Measurements from ENCODE around the gene NELFA.

The NELFA gene

DNA sequence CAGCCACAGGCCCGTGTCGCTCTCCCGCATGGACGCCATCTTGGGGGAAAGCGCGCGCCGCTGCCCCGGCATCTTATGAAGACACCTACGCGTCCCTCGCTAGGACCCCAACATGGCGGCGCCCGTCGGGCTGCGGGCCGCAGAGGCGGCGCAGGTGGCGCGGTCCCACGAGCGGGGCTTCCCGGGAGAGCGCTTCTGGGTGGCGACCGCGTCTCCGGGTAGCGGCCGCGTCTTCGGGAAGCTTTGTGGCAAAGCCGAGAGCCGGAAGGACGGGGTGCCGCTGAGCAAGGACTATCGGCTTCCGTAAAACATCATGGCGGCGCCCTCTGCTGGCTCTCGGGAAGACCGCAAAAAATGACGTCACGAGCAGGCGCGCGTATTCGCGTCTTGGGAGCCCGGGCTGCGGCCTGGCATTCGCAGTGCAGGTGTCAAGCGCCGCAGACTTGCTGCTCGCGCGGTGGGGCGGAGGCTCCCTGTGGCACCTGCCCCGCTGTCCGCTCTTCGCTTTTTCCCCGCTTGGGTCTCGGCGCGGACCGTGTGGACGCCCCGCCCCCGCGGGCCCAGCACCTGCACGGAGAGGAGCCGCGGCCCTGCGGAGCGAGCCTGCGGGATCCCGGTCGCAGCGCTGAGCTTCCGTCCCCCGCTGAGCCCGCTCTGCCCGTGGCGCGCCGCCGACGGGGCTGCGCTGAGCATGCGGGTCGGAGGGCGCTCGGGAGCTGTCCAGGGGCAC, at the start of gene NELFA:
NELFA (minus strand) TSS at position 54 of the 730 bp plus-strand sequence; CDS start at position 39, 15 bp downstream.
- DNase-seq = peak; percentile 94

DNA sequence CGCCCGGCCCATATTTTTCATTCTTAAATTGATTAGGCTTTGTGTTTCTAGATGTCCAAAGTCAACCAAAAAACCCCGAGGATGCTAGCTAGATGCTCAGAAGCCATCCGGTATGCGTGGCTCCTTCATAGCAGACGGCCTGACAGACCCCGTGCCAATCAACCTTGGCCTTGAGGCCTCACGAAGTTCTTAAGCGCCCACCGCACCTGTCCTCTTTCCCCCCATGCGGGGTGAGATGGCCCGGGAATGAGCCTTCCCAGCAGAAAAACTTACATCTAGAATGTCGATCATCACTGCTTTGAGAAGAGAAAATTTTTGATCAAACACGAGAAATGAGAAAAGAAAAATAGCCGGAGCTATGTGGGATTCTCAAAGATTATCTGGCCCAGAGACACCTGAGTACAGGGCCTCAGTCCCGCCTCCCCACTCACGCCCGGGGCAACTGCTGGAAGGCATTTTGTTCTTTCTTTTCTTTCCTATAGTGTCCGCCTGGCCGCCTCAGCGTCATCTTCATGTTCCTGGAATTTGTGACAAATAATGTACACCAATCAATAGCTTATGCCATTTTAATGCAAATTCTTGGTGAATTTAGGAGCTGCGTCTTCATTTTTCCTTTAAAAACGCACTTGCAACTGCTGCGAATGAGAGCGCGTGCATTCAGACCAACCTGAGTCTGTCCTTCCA, 48.8 kb upstream of the NELFA start:
- DNase-seq = no peak

DNA sequence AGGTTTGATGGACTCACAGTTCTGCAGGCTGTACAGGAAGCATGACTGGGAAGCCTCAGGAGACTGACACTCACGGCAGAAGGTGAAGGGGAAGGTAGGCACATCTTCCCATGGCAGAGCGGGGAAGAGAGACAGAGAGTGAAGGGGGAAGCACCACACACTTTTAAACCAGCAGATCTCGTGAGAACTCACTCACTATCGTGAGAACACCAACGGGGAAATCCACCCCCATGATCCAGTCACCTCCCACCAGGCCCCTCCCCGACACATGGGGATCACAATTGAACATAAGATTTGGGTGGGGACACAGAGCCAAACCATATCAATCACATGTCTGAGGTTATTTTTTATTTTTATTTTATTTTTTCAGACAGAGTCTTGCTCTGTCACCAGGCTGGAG, 45.4 kb upstream of the NELFA start:
- DNase-seq = no peak

DNA sequence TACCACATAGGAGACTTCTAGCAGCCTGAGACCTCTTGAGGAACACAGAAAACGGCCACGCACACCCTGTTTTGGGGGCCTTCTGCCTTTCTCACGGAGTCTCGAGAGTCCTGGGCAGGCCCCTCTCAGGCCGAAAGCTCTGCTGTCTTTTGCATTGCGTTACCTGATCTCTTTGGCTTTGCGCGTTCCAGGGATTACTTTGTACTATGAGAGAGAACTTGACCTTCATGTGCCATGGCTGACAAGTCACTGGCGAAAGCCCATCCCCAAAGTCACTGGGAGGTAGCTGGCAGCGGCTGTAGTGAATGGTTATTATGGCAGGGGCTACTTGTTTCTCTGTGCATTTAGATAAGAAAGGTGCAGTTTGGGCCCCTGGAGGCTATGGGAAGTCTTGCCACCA, 42.3 kb upstream of the NELFA start:
- DNase-seq = no peak

DNA sequence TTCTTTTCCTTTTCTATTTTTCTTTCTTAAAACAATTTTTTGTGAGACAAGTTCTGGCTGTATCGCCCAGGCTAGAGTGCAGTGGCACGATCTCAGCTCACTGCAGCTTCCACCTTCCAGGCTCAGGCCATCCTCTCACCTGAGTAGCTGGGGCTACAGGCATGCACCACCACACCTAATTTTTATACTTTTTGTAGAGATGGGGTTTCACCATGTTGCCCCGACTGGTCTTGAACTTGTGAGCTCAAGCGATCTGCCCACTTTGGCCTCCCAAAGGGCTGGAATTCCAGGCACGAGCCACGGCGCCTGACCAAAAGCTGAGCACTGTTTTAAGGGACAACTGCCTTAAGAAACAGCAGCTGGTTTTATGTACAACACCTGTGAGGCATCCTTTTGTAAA, 41.0 kb upstream of the NELFA start:
- no peak for DNase-seq

DNA sequence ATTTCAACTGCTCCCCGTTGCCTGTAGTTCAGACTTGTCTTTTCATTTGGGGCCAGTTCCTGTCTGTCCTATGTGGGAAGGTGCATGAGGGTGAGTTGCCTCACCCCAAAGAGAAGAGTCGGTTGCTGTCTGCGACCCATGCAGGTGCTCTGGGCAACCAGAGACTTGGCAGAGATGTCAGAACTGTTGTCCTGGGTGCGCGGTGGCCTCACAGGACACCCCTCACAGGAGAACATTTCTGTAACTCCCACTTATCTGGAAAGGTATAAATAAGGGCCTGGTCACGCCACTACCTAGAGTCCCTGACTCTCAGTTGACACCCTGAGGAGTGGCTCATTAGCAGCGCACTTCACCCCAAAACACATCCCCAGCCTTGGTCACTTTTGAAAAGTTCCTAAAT, 40.6 kb upstream of the NELFA start:
- DNase-seq = no peak

DNA sequence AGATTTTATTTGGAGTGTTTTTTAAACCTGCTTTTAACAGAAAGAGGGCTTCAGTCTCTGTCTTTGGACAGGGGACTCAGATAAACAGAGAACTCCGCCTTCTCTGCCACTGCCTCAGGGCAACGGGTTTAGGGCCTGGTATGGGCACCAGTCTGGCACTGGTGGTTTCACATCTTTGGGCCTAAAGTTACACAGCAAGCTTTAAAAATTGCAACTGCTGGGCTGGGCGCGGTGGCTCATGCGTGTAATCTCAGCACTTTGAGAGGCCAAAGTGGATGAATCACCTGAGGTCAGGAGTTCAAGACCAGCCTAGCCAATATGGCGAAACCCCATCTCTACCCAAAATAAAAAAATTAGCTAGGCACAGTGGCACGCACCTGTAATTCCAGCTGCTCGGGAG, 40.1 kb upstream of the NELFA start:
- no peak for DNase-seq

DNA sequence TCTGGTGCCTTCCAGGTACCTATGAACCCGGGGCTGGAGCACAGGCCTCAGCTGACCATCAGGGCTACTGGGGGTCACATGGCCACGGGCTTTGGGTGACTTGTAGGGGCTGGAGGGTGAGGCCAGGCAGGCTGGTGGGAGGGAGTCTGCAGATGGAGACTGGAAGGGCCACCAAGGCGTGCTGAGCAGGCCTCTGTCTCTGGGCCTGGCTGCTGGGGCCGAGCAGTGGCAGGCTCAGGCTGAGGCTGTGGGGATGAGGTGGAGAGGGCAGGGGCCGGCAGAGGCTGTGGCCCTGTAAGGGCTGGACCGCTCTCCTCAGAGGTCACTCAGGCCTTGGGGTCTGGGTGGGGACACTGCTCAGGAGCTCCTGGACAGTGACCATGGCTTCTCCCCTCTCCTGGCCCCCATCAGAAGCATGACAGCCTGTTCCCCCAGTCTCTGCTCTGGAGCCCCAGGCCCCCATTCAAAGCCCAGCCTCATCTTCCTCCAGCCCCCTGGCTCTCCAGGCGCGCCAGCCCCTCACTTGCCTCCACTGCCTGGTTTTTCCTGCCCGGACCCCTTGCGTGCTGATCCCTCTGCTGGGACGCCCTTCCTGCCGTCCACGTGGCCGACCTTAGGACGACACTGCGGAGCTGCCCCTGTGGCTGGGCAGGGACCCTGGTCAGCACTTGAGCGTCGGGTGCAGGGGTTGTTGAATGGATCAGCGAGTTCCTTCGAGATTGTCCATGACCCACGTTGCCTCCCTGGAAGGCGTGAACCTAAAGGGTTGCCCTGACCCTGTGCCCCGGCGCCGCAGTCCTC, 39.2 kb upstream of the NELFA start:
- no peak for DNase-seq

DNA sequence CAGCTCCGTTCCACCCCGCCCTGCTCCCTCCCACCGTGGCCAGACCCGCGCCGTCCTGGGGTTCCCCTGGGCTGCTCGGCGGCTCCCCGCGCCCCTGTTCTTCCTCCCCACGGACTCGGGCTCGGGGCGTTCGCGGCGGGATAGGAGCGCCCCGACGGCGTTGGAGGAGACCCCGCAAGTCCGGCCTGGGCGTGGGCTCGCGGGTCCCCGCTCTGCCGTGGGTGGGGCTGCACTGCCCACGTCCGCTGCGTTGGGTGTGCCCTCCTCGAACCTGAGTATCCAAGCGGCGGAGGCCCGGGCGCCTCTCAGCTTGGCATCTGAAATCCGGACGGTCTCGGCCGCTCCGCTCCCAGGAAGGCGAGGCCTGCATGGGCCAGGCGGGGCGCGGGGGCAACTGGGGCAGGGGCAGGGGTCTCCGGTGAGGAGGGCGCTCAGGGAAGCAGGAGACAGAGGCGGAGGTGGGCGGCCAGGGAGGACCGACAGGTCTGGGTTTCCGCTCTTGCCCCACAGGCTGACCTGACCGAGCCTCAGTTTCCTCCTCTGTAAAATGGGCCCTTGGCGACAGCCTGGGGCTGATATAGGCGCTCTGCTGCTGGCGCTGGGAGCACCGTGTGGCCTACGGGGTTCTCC, 38.4 kb upstream of the NELFA start:
- no peak for DNase-seq

DNA sequence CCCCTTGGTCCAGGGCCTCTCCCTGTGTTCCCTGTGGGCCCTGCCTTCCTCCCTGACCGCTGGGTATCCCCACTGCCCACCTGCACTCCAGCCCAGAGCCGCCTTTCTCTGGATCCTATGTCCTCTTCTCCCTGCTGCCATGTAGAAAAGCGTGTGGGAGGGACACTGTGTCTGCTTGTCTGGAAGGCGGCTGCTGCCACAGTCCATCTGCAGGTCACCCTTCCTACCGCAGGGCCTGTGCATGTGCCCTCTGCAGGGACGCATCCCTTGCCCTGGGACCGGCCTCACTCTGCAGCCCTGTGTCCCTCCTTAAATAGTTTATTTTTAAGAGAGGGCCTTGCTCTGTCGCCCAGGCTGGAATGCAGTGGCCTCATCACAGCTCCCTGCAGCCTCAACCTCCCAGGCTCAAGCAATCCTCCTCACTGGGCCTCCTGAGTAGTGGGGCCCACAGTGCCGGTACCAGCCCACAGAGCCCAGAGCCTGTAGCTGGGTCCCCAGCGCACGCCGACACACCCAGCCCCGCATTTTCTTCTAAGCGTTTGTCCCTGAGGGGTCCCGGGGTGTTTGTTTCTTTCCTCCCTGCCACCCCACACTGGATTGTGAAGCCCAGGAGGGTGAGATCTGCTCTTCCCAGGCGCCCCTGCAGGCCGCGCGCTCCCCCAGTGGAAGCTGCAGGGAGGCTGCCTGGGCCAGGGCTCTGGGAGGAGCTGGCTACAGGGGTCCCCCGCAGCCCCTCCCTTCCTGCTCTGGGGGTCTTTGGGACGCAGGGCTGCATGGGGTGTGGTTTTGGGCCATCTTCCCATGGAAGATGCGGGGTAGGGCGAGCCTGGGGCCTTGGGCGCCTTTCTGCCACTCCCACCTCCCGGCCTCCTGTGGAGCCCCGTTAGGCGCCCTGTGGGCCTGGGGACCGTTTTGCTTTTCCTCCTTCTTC, 37.5 kb upstream of the NELFA start:
- no peak for DNase-seq

DNA sequence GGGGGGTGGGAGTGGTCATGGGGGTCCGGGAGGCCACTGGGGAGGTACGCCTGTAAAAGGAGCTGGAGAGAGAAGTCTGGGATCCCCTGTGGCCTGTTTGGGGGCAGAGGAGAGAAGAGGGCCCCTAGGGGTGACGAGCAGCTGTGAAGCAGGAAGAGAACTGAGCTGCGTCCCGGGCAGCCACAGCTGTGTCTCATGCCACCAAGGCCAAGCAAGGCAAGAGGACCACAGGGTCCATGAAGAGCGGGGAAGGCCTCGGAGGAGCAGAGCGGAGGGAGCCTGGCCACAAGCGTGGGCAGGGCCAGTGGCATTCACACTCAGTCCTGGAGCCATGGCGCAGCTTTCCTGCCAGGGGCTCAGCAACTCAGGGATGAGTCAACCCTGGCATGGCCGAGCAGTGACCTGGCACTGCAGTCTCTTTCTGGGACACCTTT, 36.8 kb upstream of the NELFA start:
- DNase-seq = no peak

DNA sequence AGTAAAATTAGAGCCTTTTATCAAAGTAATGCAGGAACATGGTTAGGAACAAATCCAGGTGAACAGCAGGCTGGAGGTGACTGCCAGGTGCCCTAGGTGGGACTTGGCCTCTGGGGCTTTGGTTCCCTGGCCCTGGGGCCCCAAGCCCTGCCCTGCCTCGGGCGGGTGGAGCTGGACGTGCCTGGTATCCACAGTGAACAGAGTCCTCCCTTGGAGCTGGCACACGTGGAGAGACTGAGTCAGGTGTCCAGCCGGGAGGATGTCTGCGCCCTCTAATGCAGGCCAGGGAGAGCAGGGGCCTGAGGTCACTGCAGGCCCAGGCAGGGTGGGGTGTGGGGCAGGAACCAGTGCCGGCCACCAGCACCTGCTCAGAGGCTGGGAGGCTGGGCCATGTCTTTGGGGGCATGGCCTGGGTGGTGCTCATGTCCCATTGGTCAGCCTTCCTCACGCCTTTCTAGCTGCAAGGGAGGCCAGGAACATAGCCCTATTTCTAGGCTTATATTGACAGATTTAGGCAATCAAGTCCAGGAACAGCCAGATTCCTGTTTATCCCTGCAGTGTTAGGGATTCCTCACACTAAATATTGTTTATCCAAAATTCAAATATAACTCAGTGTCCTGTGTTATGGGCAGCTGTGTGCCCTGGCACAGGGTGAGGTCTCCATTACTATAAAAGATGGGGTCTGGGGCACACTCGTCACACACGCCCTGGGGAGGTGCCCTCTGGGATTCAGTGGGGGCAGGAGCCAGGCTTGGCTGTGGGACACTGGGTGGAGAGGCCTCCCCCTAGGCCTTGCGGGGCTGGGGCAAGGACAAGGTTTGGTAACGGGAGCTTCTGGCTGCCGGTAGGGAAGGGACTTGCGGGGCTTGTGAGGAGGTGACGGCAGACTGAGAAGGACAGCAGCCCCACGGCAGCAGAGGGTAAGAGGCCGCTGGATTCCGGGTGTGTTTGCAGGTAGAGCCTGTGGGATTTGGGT, 36.1 kb upstream of the NELFA start:
- DNase-seq = no peak

DNA sequence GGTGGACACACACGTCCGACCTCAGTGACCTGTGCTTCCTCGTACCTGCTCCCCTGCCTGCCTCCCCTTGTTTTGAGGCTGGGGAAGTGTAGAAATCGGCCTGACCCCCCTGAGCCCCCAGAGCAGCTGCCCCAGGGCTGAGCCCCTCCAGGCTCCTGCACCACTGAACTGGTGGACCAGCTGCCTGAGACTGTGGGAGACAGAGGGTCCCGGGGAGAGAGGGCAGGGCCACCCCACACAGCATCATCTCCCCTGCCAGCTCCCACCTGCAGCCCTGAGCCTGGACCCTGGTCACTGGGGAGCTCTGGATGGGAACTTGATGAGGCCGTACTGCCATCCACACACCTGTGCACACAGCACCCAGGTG, 35.3 kb upstream of the NELFA start:
- DNase-seq = no peak

DNA sequence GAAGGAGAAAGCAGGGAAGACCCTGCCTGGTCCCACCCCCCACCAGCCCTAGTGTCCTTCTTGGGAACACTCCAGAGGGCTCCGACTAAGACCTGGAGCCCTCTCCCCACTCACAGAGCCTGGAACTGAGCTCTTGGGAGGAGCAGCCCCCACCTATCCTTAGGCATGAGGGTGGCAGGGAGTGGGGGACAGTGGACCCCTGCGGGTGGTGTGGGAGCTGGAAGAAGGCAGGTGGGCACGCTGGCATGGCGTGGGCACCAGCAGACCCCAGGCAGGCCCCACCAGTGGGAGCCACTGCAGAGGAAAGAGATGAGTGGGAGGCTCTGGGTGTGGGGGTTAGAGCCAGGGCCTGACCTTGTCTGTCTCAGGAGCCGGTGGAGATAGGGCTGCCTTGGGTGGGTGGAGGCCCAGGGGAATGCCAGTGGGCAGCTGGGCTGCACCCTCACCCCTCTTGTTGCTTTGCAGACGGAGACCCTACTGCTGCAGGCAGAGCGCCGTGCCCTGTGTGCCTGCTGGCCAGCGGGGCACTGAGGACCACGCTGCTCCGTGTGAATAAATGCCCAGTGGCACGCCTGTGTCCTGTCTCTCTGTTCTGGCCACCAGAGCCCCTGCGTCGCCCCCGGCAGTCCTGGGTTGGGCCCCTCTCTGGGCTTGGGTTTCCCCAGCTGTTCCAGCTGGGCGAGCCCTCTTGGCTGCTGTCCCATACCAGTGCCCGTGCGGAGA, 34.8 kb upstream of the NELFA start:
- no peak for DNase-seq

DNA sequence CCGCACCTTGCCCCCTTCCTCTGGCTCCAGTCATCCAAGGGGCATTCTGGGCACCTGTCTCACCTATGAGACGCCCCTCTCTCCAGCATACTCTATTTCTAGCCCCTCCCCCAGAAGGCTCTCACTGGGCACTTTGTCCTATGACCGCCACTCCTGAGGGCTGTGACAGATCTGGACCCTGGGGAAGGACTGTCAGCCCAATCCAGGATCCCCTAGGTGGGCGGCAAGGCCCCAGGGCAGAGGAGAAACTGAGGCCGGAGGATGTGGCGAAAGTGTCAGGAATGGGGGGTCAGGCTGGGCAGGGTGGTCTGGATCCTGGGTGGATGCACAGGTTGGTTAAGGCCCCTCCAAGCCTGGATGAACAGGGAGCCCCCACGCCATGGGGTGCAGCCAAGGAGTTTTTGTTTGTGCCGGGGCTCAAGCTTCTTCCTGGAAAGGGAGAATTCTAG, 34.2 kb upstream of the NELFA start:
- DNase-seq = no peak

DNA sequence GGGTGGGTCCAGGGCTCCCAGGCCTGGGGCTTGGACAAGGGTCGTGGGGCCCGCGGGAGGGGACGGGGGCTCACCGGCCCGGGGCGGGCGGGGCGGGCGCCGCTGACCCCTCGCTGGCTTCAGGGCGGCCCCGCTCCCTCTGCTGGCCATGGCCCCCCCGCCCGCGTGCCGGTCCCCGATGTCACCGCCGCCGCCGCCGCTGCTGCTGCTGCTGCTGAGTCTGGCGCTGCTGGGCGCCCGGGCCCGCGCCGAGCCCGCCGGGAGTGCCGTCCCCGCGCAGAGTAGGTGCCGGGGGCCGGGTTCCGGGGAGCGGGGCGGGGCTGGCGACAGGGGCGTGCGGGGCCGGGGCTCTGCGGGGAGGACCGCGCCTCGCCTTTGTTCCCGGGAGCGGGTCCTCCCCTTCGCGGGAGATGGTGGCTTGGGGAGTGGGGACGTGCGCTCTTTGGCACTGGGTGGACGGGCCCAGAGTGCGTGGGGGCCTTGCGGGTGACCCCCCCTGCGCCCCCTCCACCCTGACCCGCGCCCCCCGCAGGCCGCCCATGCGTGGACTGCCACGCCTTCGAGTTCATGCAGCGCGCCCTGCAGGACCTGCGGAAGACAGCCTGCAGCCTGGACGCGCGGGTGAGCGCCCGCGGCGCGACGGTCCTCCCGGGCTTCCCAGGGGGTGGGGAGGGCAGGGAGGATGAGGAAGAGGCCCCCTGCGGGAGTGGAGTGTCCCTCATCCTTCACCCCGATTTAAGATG, 33.6 kb upstream of the NELFA start:
- no peak for DNase-seq

DNA sequence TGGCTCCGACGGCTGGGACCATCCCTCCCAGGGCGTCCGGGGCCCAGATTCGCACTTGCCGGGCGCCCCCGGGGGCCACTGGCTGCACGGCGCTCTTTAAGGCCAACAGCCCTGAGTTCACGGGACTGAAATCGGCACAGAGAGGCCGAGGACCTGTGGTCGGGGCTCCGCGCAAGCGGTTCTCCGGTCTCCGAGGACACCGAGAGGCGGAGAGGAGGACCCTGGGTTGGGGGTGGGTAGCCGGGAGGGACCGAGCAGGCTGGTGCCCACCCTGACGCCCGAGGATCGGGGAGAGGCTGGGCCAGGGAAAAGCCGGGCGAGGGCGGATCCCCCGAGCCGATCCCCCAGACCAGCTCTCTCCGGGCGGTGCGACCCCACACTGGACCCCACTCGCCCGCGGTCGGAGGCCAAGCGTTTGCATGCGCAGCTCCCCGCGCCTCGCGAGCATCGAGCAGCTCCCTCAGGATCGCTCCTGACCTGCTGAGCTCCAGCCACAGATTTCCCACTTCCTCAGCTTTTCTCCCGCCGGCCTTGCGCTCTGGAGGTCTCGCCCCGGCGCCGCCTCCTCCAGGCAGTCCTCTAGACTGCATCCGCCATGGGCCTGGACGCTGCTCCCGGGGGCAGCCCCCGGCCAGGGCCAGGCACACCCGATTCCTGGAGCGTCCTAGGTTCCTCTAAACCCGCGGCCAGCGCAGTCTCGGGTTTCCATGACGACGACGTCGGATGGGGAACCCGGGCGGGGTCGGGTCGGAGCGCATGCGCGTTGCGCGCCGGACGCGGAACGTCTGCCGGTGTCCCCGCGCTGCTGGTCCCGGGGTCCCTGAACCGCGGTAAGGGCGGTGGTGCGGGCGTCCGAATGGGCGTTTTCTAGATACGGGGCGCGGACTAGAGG, 32.7 kb upstream of the NELFA start:
- DNase-seq = peak; percentile 51
